ENCODE measurements around the gene CDK5R1.
"Not testable (repeated sequence)": the region's sequence is repeated elsewhere in the genome, so short reads cannot be mapped to it uniquely, and the experiment has no call there.

Gene CDK5R1

GRCh38 chr17:32516940-32517701 is 30.3 kb downstream of the CDK5R1 start:
- DNase-seq (ENCODE audit: low read depth): no peak

GRCh38 chr17:32517982-32518381 is 31.2 kb downstream of the CDK5R1 start:
- DNase-seq (ENCODE audit: low read depth): no peak

- DNase-seq (ENCODE audit: low read depth): no peak
Observed at GRCh38 chr17:32518646-32519227, 31.9 kb downstream of the CDK5R1 start.

GRCh38 chr17:32519228-32520103 is 32.7 kb downstream of the CDK5R1 start:
- no peak for DNase-seq (ENCODE audit: low read depth)

GRCh38 chr17:32520104-32520701 is 33.4 kb downstream of the CDK5R1 start:
- no peak for DNase-seq (ENCODE audit: low read depth)

GRCh38 chr17:32520737-32521404 is 34.1 kb downstream of the CDK5R1 start:
- no peak for DNase-seq (ENCODE audit: low read depth)

GRCh38 chr17:32523017-32523680 is 36.4 kb downstream of the CDK5R1 start:
- no peak for DNase-seq (ENCODE audit: low read depth)

GRCh38 chr17:32523827-32524552 is 37.2 kb downstream of the CDK5R1 start:
- no peak for DNase-seq (ENCODE audit: low read depth)

GRCh38 chr17:32524553-32524880 is 37.7 kb downstream of the CDK5R1 start:
- not testable (repeated sequence) for DNase-seq (ENCODE audit: low read depth)

- no peak for DNase-seq (ENCODE audit: low read depth)
Observed at GRCh38 chr17:32525122-32525521, 38.3 kb downstream of the CDK5R1 start.

GRCh38 chr17:32527146-32527545 is 40.4 kb downstream of the CDK5R1 start:
- DNase-seq (ENCODE audit: low read depth): no peak

GRCh38 chr17:32528825-32529224 is 42.0 kb downstream of the CDK5R1 start:
- no peak for DNase-seq (ENCODE audit: low read depth)

GRCh38 chr17:32529604-32530003 is 42.8 kb downstream of the CDK5R1 start:
- DNase-seq (ENCODE audit: low read depth): no peak

GRCh38 chr17:32533296-32533695 is 46.5 kb downstream of the CDK5R1 start:
- no peak for DNase-seq (ENCODE audit: low read depth)

GRCh38 chr17:32536736-32537643 is 50.2 kb downstream of the CDK5R1 start:
- DNase-seq (ENCODE audit: low read depth): no peak

Data from stimulated activated CD8-positive, alpha-beta memory T cell treated with anti-CD3 and anti-CD28 coated beads, Interleukin-15, amount 100 ng/mL, for 1 hour (primary cell).